HepG2 (cell line): ENCODE measurements around the gene SOX13. TPM values are rescaled to one million over a fixed set of nuclear protein-coding genes. Genes with fewer than 3 reads are reported as not detected.

ENCODE experiments used
- ATAC-seq: fragments of 200-7000 bp; cut with Tn5 transposase; 3 replicates; pipeline ENCODE4 v1.9.1; 2020; ENCODE audit warnings: mild to moderate bottlenecking, moderate library complexity
- BruUV-seq: library from RNA; stranded (reverse); fragments of 400-500 nt; replicated peaks from 2 replicates; lab custom pipeline; 2021; lab: Mats Ljungman, UMichigan
- CTCF ChIA-PET: fragments of 300-600 bp; formaldehyde crosslinking; extraction: SDS; loops from one replicate; lab custom pipeline; 2021; ENCODE audit warnings: low total read pairs, inconsistent platforms, low intra/inter-chr PET ratio; lab: Yijun Ruan, JAX
- POLR2A ChIA-PET: fragments of 350-600 bp; sonication (Branson Sonifier 250); formaldehyde crosslinking; loops from one replicate; lab custom pipeline; 2020; ENCODE audit warnings: antibody characterized with exemption, inconsistent platforms; lab: Yijun Ruan, JAX
- DNase-seq: peaks from one replicate; pipeline ENCODE4 v3.0.0-alpha.2; 2015; ENCODE audit warnings: low spot score
- FAIRE-seq: peaks from 3 replicates; lab custom pipeline; 2011; peaks lifted over from hg19 to GRCh38; lab: Jason Lieb, UNC
- H2AFZ ChIP-seq: one replicate; pipeline ENCODE4 v1.6.1; 2011; ENCODE audit warnings: low read length, inconsistent platforms
- H3K27ac ChIP-seq: fragments of 300-600 bp; 3 replicates; pipeline ENCODE4 v1.8.0; 2011; ENCODE audit warnings: mixed run types, mild to moderate bottlenecking, mixed read lengths, low read length, inconsistent platforms; ENCODE audit not compliant: insufficient read depth; ENCODE audit errors: extremely low read length
- H3K27me3 ChIP-seq, 2 experiments: fragments of 200-600 bp in 1 of 2; 2 replicates in 1 of 2; 3 replicates in 1 of 2; pipeline versions ENCODE4 v1.6.0 to v1.8.0; 2011; ENCODE audit warnings: low read length in 2 of 2, mild to moderate bottlenecking in 2 of 2, moderate library complexity in 2 of 2, inconsistent platforms in 1 of 2; ENCODE audit not compliant: insufficient read depth in 2 of 2, control insufficient read depth in 1 of 2
- H3K36me3 ChIP-seq, 2 experiments: fragments of 200-600 bp in 1 of 2; replicated peaks in 1 of 2; 2 replicates in 1 of 2; 3 replicates in 1 of 2; pipeline versions ENCODE4 v1.5.1 to v1.8.0; 2011; ENCODE audit warnings: low read length in 2 of 2, inconsistent platforms in 1 of 2; ENCODE audit not compliant: insufficient read depth in 2 of 2, control insufficient read depth in 1 of 2
- H3K4me1 ChIP-seq: 2 replicates; pipeline ENCODE4 v1.5.1; 2012; ENCODE audit warnings: low read length, inconsistent platforms; ENCODE audit not compliant: insufficient read depth
- H3K4me2 ChIP-seq: 2 replicates; pipeline ENCODE4 v1.6.0; 2011; ENCODE audit warnings: low read depth, low read length, inconsistent platforms
- H3K4me3 ChIP-seq, 3 experiments: fragments of 200-600 bp in 1 of 3; sonication (generic), shearing (Covaris generic) in 1 of 3; replicated peaks in 1 of 3; 2 replicates each; pipeline ENCODE4 v1.5.1; 2011 to 2016; ENCODE audit warnings: low read length in 3 of 3, inconsistent platforms in 2 of 3, low read depth in 2 of 3, mild to moderate bottlenecking in 2 of 3, control low read depth in 1 of 3, mixed read lengths in 1 of 3; ENCODE audit not compliant: insufficient read depth in 1 of 3
- H3K79me2 ChIP-seq: one replicate; pipeline ENCODE4 v1.6.1; 2011; ENCODE audit warnings: low read length, inconsistent platforms; ENCODE audit not compliant: insufficient read depth
- H3K9ac ChIP-seq: 2 replicates; pipeline ENCODE4 v1.6.0; 2011; ENCODE audit warnings: mild to moderate bottlenecking, low read depth, low read length, inconsistent platforms; ENCODE audit not compliant: insufficient read depth
- H3K9me3 ChIP-seq: 2 replicates; pipeline ENCODE4 v1.5.1; 2012; ENCODE audit warnings: mild to moderate bottlenecking, low read length
- H4K20me1 ChIP-seq: 2 replicates; pipeline ENCODE4 v1.6.0; 2011; ENCODE audit warnings: inconsistent platforms, mild to moderate bottlenecking, low read length, moderate library complexity; ENCODE audit not compliant: insufficient read depth
- ATF1 ChIP-seq: IDR thresholded peaks from 2 replicates; pipeline ENCODE4 v1.6.1; 2016; ENCODE audit warnings: mild to moderate bottlenecking, control low read depth
- BCL6 ChIP-seq: IDR thresholded peaks from 2 replicates; pipeline ENCODE4 v1.6.1; 2016; ENCODE audit warnings: missing genetic modification reagents, missing compliant biosample characterization
- HMG20B ChIP-seq: conservative IDR thresholded peaks from 2 replicates; pipeline ENCODE4 v1.6.1; 2016; ENCODE audit warnings: missing genetic modification reagents, missing compliant biosample characterization
- HOXA5 ChIP-seq: sonication (generic); formaldehyde crosslinking; IDR thresholded peaks from 2 replicates; pipeline ENCODE4 v1.4.0; 2020; ENCODE audit warnings: missing genetic modification reagents
- MAZ ChIP-seq, 2 experiments: sonication (generic) in 1 of 2; formaldehyde crosslinking in 1 of 2; IDR thresholded peaks; 2 replicates each; pipeline versions ENCODE4 v1.5.0 to v1.6.1; 2012 to 2020; ENCODE audit warnings: low read depth in 2 of 2, mild to moderate bottlenecking in 2 of 2, borderline replicate concordance in 1 of 2, improper control_type of control experiment in 1 of 2, low read length in 1 of 2, missing genetic modification reagents in 1 of 2, moderate library complexity in 1 of 2
- MIER3 ChIP-seq: IDR thresholded peaks from 2 replicates; pipeline ENCODE4 v1.6.1; 2016; ENCODE audit warnings: missing compliant biosample characterization, borderline replicate concordance
- SP5 ChIP-seq: IDR thresholded peaks from 2 replicates; pipeline ENCODE4 v1.6.1; 2016; ENCODE audit warnings: low read depth, borderline replicate concordance
- ZFY ChIP-seq: sonication (generic); formaldehyde crosslinking; IDR thresholded peaks from 2 replicates; pipeline ENCODE4 v1.4.0; 2020; ENCODE audit warnings: missing genetic modification reagents
- ZMYM3 ChIP-seq: sonication (generic); formaldehyde crosslinking; IDR thresholded peaks from 2 replicates; pipeline ENCODE4 v1.5.1; 2020; ENCODE audit warnings: mild to moderate bottlenecking, missing genetic modification reagents
- ZNF329 ChIP-seq: sonication (generic); formaldehyde crosslinking; IDR thresholded peaks from 2 replicates; pipeline ENCODE4 v1.9.0; 2021; ENCODE audit warnings: low read depth, mild to moderate bottlenecking, missing genetic modification reagents
- ZNF644 ChIP-seq: IDR thresholded peaks from 2 replicates; pipeline ENCODE4 v1.6.1; 2016; ENCODE audit warnings: low read depth
- ZNF652 ChIP-seq: IDR thresholded peaks from 2 replicates; pipeline ENCODE4 v1.6.1; 2016; ENCODE audit warnings: low read depth, borderline replicate concordance
- WGBS: methylation state at CpG from one replicate; pipeline ENCODE4 v1.1.6; 2017; ENCODE audit warnings: low lambda C conversion rate; 5-methylcytosine and 5-hydroxymethylcytosine counted together
- in situ Hi-C: cut with HindIII; loops from 2 replicates; pipeline ENCODE4 v1.10.0; 2017; ENCODE audit warnings: low pct_unique_long_range_greater_than_20kb; ENCODE audit not compliant: extremely low pct_ligation_motif_present
- intact Hi-C: fragments of 100-400 bp; cut with micrococcal nuclease; formaldehyde crosslinking; loops from one replicate; pipeline ENCODE4 v1.10.0; 2022; ENCODE audit not compliant: unreplicated experiment
- polyA plus RNA-seq, 8 experiments: library from polyadenylated mRNA; depleted of rRNA in 3 of 8; stranded (reverse) in 7 of 8; unstranded in 1 of 8; fragments of >200 nt; fragmentation: Illumina TruSeq in 4 of 8; extraction: Trizol in 4 of 8; gene quantifications; 2 replicates each; pipeline versions ENCODE4 v1.2.1 to v1.2.3, GENCODE V29; 2011 to 2016; ENCODE audit warnings: low read depth in 4 of 8, missing spikeins in 1 of 8, mixed read lengths in 1 of 8; ENCODE audit not compliant: insufficient read depth in 1 of 8
- total RNA-seq, 5 experiments: library from RNA; depleted of rRNA; stranded (reverse); fragments of >200 nt; fragmentation: Illumina TruSeq; extraction: Trizol; gene quantifications; 2 replicates each; pipeline ENCODE4 v1.2.3, GENCODE V29; 2016; ENCODE audit warnings: low read depth in 1 of 5

SOX13 gene
- total and polyA plus RNA-seq, 2 of the 13 experiments (the other 11 are each of a cell fraction or from before 2014, with no cell fraction given): 13.3 to 15.8 TPM

- no peak for TF ChIP-seq HOXA5 (CRISPR knock-in tag)
- TF ChIP-seq SP5 (CRISPR knock-in tag): peak; percentile 53; the same call in 1 of the 2 replicates
- TF ChIP-seq BCL6 (CRISPR knock-in tag): 0 out of 2 replicates have a peak, but pooled peaks have one; percentile 25
- peak; percentile 53; the same call in 1 of the 2 replicates for TF ChIP-seq ZMYM3
- TF ChIP-seq MAZ (IDR thresholded peaks at IDR 0.05; ENCODE audit: borderline replicate concordance, low read depth, low read length): no peak
- no peak for TF ChIP-seq MAZ (CRISPR knock-in tag; IDR thresholded peaks at IDR 0.05; ENCODE audit: low read depth)
- 0 out of 2 replicates have a peak, but pooled peaks have one; percentile 58 for TF ChIP-seq HMG20B (CRISPR knock-in tag)
- no peak for TF ChIP-seq ZNF329 (CRISPR knock-in tag)
- no peak for TF ChIP-seq ATF1 (CRISPR knock-in tag)
- TF ChIP-seq ZNF644: peak; percentile 62; the same call in 1 of the 2 replicates
- TF ChIP-seq ZNF652: peak; percentile 91
Observed at GRCh38 chr1:204093421-204093717, 20.5 kb downstream of the SOX13 start (continued).

DNA sequence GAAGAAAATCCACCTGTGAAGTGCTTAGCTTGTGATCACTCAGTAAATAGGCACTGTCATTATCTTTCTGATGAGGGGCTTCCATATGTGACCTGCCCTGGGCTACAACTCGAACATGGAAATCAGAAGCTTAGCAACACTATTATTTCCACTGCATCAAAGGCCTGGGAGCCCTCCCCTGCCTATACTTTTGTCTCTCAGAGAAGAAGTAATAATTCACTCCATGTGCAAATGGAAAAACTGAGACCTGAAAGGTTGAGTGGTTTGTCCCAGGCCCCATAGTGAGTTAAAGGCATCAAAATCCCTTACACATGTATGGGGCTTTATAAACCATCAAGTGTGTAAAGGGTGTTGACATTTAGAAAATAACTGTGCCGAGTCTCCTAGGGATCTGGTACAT lies 20.9 kb downstream of the SOX13 start:
- H3K9ac ChIP-seq: peak overlapping the region; percentile 46; the same call in 1 of the 2 replicates
- 16% methylated on average over 2 of the region's 2 CpGs for WGBS
- H3K4me3 ChIP-seq: peak overlapping the region in 2 of 3 experiments; percentile 8 to 51; a peak in 1 of 6 replicates
- no TSS peak for BruUV-seq
- in situ Hi-C loops: no loop called here
- TF ChIP-seq ZFY (peak; percentile 3; the same call in 1 of the 2 replicates), MIER3 (CRISPR knock-in tag) (no peak)
- ChIA-PET CTCF (no interaction called here), POLR2A (interaction anchor here (0.6 to 2.6 kb wide), 8 partner anchors 9 to 233 kb away, joined by 3 to 20 read pairs (median 8); partner anchors contain the start of gene SOX13)
- H4K20me1 ChIP-seq: 0 out of 2 replicates have a peak, but pooled peaks cover 2% of the 10 kb centered on the region
- no peak; the same call in 2 of the 3 replicates for ATAC-seq
- H3K9me3 ChIP-seq: no peaks in the 10 kb centered on the region
- H3K79me2 ChIP-seq: peaks cover 82% of the 10 kb centered on the region
- H3K27ac ChIP-seq: peak overlapping the region; percentile 70
- no peaks in the 10 kb centered on the region for H3K27me3 ChIP-seq
- no peak for FAIRE-seq
- intact Hi-C loops: loop anchor here (1.0 to 2.0 kb wide), 2 partner anchors 9 to 19 kb away; no protein-coding TSS in a partner anchor
- no peak overlapping the region for H2AFZ ChIP-seq
- H3K4me2 ChIP-seq: peak overlapping the region; percentile 81
- H3K4me1 ChIP-seq: peaks cover 78% of the 10 kb centered on the region
- no peak for DNase-seq
- no peaks in the 10 kb centered on the region; a peak in 1 of 5 replicates for H3K36me3 ChIP-seq
